HG03066 (cell line): ENCODE results near the gene PLLP.

Source experiments
- ATAC-seq: cut with Tn5 transposase; IDR thresholded peaks from one replicate; pipeline ENCODE4 v1.9.1; 2021; ENCODE audit warnings: low read depth; ENCODE audit not compliant: unreplicated experiment

PLLP gene

GRCh38 chr16:57231821-57232350 is 52.6 kb downstream of the PLLP start:
- ATAC-seq, result no peak

- ATAC-seq, result no peak
Observed at GRCh38 chr16:57229079-57229478, 55.4 kb downstream of the PLLP start.

- no peak for ATAC-seq
Observed at GRCh38 chr16:57226701-57227621, 57.5 kb downstream of the PLLP start.

- ATAC-seq, result no peak
Observed at GRCh38 chr16:57225978-57226377, 58.5 kb downstream of the PLLP start.

- ATAC-seq, result no peak
Observed at GRCh38 chr16:57224651-57225335, 59.7 kb downstream of the PLLP start.

GRCh38 chr16:57223057-57223456 is 61.4 kb downstream of the PLLP start:
- no peak for ATAC-seq

GRCh38 chr16:57216968-57217367 is 67.5 kb downstream of the PLLP start:
- no peak for ATAC-seq

- no peak for ATAC-seq
Observed at GRCh38 chr16:57213462-57213861, 71.0 kb downstream of the PLLP start.

- no peak for ATAC-seq
Observed at GRCh38 chr16:57209780-57210179, 74.7 kb downstream of the PLLP start.

- ATAC-seq, result no peak
Observed at GRCh38 chr16:57208926-57209325, 75.5 kb downstream of the PLLP start.
